HUES64 (cell line): ENCODE measurements around the gene IP6K3.
A peak's percentile ranks its signal among the peaks of the same experiment; 100 is the strongest.

Experiments
- H3K27ac ChIP-seq: 2 replicates; pipeline ENCODE4 v1.7.0; 2013; ENCODE audit warnings: low read depth, low read length, inconsistent platforms
- H3K27me3 ChIP-seq: 2 replicates; pipeline ENCODE4 v1.6.1; 2013; ENCODE audit warnings: mild to moderate bottlenecking, low read length; ENCODE audit not compliant: insufficient read depth
- H3K36me3 ChIP-seq: 2 replicates; pipeline ENCODE4 v1.6.1; 2013; ENCODE audit warnings: mild to moderate bottlenecking, low read length; ENCODE audit not compliant: insufficient read depth
- H3K4me1 ChIP-seq: 2 replicates; pipeline ENCODE4 v1.6.1; 2013; ENCODE audit warnings: mild to moderate bottlenecking, low read length, moderate library complexity; ENCODE audit not compliant: insufficient read depth
- H3K4me3 ChIP-seq: 2 replicates; pipeline ENCODE4 v1.5.1; 2013; ENCODE audit warnings: mild to moderate bottlenecking, low read length, moderate library complexity
- H3K9ac ChIP-seq: 2 replicates; pipeline ENCODE4 v1.6.1; 2013; ENCODE audit warnings: mild to moderate bottlenecking, low read depth, low read length
- H3K9me3 ChIP-seq: 2 replicates; pipeline ENCODE4 v1.6.1; 2013; ENCODE audit warnings: low read depth, low read length; ENCODE audit not compliant: insufficient read depth
- WGBS: fragments of 150-250, 120-280 bp; methylation state at CpG from one replicate; pipeline ENCODE4 v1.1.7; 2013; ENCODE audit warnings: missing lambda C conversion rate; 5-methylcytosine and 5-hydroxymethylcytosine counted together

The IP6K3 gene

DNA sequence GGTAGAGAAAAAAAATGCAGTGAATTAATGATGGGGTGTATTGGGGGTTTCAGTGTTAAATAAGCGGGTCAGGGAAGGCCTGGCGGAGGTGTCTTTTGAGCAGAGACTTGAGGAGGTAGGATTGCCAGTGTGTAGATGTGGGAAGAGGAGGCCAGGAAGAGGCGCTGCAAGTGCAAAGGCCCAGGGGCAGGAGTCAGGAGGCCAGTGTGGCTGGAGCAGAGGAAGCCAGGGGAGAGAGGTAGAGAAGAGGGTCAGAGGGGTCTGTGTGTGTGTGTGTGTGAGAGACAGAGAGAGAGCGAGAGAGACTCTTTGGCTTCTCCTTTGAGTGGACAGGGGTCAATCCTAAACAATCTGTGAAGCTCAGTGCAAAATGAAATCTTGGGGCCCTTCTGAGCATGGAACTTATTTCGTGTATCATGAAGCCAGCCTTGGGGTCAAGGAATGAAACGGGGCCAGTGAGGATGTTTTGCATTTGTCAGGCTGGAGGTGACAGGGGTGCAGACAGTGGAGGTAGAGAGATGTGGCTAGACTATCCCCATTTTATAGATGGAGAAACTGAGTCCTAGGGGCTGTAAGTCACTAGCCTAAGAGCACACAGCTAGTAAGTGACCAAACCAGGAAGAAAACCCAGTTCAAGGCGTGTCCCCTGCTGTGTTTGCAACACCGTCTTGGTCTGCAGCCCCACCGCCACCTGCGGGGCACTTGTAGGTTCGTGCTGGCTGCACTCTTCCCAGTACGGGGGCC, 9.7 kb upstream of the IP6K3 start:
- no peaks in the 10 kb centered on the region for H3K9me3 ChIP-seq
- no peaks in the 10 kb centered on the region for H3K27me3 ChIP-seq
- no peak overlapping the region for H3K27ac ChIP-seq
- H3K9ac ChIP-seq: no peak overlapping the region
- WGBS: 83% methylated on average over 12 of the region's 12 CpGs
- H3K36me3 ChIP-seq: no peaks in the 10 kb centered on the region
- no peak overlapping the region for H3K4me3 ChIP-seq
- peaks cover 4% of the 10 kb centered on the region; the same call in 1 of the 2 replicates for H3K4me1 ChIP-seq

DNA sequence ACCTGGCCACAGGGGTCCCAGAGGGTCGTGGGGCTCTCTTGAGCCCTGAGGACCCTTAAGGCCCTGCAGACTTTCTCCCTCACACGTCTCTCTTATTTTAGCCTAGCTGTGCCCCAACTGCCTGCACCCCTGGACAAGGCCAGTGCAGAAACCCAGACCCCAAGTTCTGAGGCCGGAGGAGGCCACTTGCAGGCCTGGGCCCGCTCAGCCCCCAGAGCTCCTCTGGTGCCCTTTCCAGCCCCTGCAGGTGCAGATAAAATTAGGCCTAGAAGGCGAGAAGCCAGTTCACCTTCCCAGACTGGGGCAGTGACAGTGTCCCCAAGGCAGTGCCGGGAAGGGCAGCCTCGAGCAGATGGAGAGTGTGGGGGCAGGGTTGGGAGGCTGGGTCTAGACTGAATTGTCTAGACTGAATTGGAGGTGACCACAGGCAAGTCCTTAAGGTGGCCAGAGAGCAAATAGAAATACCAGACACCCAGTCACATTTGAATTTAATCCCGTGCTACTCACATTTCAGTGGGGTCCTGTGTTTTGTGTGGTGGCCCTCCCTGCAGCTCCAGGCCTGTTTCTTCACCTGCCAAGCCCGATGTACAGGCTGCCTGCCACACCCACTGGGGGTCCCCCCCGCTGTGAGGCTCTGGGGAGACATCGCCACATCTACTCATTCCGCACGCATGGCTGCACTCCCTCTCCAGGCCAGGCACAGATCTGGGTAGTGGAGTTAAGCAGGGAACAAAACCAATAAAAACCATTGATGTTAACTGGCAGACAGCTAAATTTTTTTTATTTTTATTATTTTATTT, 8.6 kb upstream of the IP6K3 start:
- no peak overlapping the region for H3K4me3 ChIP-seq
- H3K27ac ChIP-seq: no peak overlapping the region
- 83% methylated on average over 13 of the region's 13 CpGs for WGBS
- H3K36me3 ChIP-seq: no peaks in the 10 kb centered on the region
- H3K9ac ChIP-seq: no peak overlapping the region
- no peaks in the 10 kb centered on the region for H3K27me3 ChIP-seq
- peaks cover 4% of the 10 kb centered on the region; the same call in 1 of the 2 replicates for H3K4me1 ChIP-seq
- no peaks in the 10 kb centered on the region for H3K9me3 ChIP-seq

DNA sequence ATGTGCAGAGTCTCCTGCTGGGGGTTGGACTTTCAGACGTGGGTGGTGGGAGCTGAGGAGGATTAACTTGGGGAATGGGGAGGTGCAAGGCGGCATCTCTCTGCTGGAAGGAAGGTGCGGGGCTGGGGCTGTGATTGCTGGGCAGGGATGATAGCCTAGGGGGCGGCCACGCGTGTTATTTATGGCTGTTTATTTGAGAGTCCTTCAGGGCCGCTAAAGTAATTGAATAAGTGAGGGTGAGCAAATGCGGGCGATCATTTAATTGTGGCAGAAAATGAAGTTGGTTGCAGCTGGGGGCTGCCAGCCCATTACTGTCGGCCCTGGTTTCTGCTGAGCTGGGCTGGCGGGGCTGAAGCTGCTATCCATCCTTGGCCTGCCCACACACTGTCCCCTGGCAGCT, 7.5 kb upstream of the IP6K3 start:
- H3K27me3 ChIP-seq: no peaks in the 10 kb centered on the region
- WGBS: 87% methylated on average over 11 of the region's 11 CpGs

DNA sequence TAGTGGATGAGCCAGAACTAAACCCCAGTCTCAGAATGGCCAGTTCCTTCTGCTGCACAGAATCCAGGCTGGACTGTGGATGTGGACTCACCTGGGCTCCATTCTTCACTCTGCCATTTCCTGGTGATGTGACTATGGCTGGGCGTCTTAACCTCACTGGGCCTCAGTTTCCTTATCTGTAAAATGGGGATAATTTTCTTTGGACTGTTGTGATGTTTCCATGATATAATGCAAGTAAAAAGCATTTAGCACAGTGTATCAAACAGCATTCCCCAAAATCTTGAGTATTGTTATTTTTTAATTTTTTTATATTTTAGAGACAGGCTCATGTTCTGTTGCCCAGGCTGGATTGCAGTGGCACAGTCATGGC, 5.9 kb upstream of the IP6K3 start:
- H3K27ac ChIP-seq: no peak overlapping the region
- peaks cover 7% of the 10 kb centered on the region; the same call in 1 of the 2 replicates for H3K4me1 ChIP-seq
- H3K36me3 ChIP-seq: no peaks in the 10 kb centered on the region
- no peaks in the 10 kb centered on the region for H3K9me3 ChIP-seq
- H3K4me3 ChIP-seq: no peak overlapping the region
- H3K9ac ChIP-seq: no peak overlapping the region
- H3K27me3 ChIP-seq: no peaks in the 10 kb centered on the region
- 100% methylated on average over 1 of the region's 1 CpG for WGBS

More for the DNA sequence above, 7.5 kb upstream of the IP6K3 start:
- Histone ChIP-seq H3K27ac (no peak overlapping the region), H3K9ac (no peak overlapping the region), H3K9me3 (no peaks in the 10 kb centered on the region), H3K4me3 (no peak overlapping the region), H3K4me1 (peaks cover 5% of the 10 kb centered on the region; the same call in 1 of the 2 replicates), H3K36me3 (no peaks in the 10 kb centered on the region)

DNA sequence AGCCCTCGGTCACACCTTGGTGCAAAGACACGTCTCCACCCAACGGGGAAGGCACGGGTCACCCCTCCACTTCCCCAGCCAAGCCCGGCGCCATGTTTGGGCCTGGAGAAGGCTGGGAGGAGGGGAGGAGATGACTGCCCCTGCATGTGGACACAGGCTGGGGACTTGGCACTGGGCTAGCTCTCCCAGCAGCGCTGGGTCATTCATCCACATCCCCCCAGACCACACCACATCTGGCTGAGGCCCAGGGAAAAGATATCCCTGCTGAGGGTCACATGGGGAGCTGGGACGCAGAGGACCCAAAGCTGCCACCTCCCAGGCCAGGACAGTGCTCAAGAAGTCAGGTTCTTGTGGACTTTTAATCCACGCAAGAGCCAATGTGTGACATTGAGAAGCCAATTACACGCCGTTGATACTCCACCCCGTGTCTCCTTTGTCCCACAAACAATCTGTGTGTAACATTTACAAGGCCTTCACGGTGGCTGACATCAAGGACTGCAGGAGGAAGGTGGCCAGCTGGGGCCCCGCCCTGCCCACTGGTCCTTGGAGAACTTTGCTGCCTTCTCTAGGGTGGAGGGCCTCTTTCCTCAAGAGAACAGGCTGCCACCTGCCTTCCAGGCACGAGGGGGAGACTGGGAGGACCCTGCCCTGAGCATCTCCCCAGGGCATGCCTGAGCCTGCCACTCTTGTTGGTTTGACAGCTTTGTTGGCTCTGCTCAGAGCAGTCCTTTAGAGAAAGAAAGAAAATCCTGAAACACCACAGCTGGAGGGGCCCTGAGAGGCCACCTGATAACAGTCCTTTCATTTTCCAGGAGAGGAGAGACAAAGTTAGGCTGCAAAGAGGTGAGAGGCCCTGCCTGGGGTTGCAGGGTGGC, 5.3 kb upstream of the IP6K3 start:
- Histone ChIP-seq H3K9ac (no peak overlapping the region), H3K9me3 (no peaks in the 10 kb centered on the region), H3K4me3 (no peak overlapping the region), H3K4me1 (peaks cover 10% of the 10 kb centered on the region; the same call in 1 of the 2 replicates), H3K36me3 (no peaks in the 10 kb centered on the region), H3K27ac (no peak overlapping the region), H3K27me3 (no peaks in the 10 kb centered on the region)
- WGBS: 90% methylated on average over 14 of the region's 15 CpGs

DNA sequence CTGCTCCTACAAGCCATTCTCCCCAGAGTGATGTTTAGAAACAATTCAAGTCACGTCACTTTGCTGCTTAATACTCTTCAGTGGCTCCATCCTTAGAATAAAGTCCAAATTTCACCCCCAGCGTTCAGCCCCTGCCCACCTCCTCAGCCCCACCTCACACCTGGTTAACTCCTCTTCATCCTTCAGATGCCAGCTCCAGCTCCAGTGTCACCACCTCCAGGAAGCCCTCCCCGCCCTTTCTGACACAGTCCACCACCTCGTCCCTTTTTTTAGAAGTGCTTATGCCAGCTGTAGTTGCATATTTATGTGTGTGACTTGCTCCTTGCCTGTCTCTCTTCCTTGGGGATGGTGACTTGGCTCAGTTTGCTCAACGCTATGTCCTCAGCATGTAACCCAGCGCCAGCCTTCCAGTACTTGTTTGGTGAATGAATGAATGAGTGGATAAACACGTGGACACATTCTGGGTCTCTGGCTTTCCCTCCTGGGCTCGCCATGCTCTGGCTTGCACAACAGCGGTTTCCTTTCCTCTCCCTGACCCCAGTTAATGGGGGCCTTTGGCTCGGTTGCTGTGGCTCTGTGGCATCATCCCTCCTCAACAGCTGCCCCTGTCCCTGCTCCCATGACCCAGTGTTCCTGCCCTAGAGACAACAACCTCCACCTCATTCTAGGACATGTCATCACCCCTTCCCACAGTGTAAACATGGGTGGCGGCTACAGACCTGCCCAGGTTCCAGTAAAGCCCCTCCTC, 3.7 kb upstream of the IP6K3 start:
- no peak overlapping the region for H3K27ac ChIP-seq
- peaks cover 23% of the 10 kb centered on the region for H3K4me1 ChIP-seq
- no peak overlapping the region for H3K4me3 ChIP-seq
- no peaks in the 10 kb centered on the region for H3K27me3 ChIP-seq
- WGBS: 91% methylated on average over 11 of the region's 11 CpGs
- H3K9me3 ChIP-seq: no peaks in the 10 kb centered on the region
- no peak overlapping the region for H3K9ac ChIP-seq
- H3K36me3 ChIP-seq: no peaks in the 10 kb centered on the region

DNA sequence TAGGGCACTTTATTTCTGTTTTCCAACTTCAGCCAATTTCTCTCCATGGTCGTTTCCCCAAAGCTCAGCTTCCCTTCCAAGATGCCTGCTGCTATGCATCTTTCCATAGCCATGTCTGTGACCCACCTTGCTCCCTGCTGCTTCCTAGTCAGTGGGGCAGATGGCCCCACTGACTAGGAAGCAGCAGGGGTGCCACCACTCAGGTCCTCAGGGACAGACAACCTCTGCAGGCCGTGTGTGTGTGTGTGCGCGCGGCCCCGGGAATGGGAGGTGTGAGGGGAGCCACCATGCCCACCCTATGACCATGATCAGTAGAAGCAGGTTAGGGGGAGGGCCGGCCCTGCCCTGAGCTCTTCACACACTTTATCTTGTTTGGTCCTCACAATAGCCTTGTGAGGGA, 2.7 kb upstream of the IP6K3 start:
- H3K4me1 ChIP-seq: peaks cover 27% of the 10 kb centered on the region
- no peaks in the 10 kb centered on the region for H3K27me3 ChIP-seq
- H3K9ac ChIP-seq: no peak overlapping the region
- no peaks in the 10 kb centered on the region for H3K9me3 ChIP-seq
- 81% methylated on average over 7 of the region's 7 CpGs for WGBS
- H3K4me3 ChIP-seq: no peak overlapping the region
- no peak overlapping the region for H3K27ac ChIP-seq
- no peaks in the 10 kb centered on the region for H3K36me3 ChIP-seq

DNA sequence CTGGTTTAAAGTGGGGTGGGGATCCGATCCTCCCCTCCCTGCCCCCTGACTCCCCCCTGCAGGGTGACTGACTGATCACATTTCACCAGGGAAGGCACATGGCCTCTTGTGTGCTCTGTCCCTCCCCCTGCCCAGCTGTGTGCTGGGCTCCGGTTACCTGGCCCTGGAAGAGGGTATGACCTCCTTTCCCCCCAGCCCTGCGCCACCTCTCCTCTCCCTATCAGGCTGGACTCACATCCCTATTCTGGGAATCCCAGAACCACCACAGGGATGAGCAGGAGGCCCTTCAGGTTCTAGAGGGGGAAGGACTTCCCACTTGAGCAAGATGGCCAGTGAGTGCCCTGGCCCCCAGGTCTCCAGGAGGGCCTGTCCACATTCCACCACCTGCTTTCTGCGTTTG, 2.1 kb upstream of the IP6K3 start:
- H3K4me3 ChIP-seq: no peak overlapping the region
- H3K9me3 ChIP-seq: no peaks in the 10 kb centered on the region
- WGBS: 58% methylated on average over 3 of the region's 4 CpGs
- peaks cover 30% of the 10 kb centered on the region for H3K4me1 ChIP-seq
- H3K27ac ChIP-seq: no peak overlapping the region
- no peak overlapping the region for H3K9ac ChIP-seq
- no peaks in the 10 kb centered on the region for H3K27me3 ChIP-seq
- H3K36me3 ChIP-seq: no peaks in the 10 kb centered on the region

DNA sequence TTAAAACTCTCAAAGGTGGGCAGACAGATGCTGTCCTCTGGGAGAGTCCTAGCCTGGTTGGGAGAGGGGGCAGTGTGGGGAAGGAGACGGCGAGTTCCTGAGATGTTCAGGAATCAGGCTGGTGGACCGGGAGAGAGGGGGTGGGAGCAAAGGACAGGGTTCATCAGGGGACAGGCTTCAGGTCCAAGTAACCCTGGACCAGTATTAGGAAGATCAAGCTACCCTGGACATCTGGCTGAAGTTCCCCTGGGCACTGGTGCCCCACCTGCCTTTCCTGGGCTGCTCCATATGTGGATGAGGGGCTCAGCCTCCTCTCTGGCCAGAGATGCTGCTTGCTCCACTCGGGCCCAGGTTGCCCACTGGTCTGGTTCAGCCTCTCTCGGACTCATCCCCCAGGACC, 1.1 kb upstream of the IP6K3 start:
- H3K27me3 ChIP-seq: no peaks in the 10 kb centered on the region
- H3K9me3 ChIP-seq: no peaks in the 10 kb centered on the region
- H3K4me1 ChIP-seq: peaks cover 30% of the 10 kb centered on the region
- H3K27ac ChIP-seq: no peak overlapping the region
- H3K4me3 ChIP-seq: no peak overlapping the region
- H3K9ac ChIP-seq: no peak overlapping the region
- WGBS: 91% methylated on average over 5 of the region's 5 CpGs
- H3K36me3 ChIP-seq: no peaks in the 10 kb centered on the region

DNA sequence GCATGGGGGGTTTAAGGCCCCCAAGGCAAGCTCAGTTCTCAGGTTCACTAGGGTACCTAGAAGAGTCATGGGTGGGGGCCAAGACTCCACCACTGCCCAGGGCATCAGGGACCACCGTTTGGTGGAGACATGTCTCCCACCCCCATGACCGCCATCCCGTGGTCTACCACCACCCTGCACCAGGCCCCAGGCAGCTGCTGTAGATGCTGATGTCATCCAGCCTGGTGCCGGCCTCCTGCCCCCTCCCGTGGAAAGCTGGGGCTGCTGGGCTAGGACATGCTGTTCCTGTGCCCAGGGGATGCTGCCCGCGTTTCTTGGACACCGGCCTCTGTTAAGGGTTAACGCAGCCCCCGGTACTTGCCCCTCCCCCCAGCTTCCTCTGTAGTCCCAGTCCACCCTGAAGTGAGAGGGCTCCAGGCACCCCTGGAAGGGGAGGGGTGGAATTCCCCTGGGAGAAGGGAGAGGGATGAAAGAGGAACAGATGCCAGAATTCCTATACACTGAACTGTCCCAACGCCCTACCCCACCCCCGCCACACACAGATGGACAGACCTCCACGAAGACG, 587 bp downstream of the IP6K3 start:
- 44% methylated on average over 14 of the region's 14 CpGs for WGBS
- Histone ChIP-seq H3K27ac (no peak overlapping the region), H3K9ac (no peak overlapping the region), H3K27me3 (no peaks in the 10 kb centered on the region), H3K4me3 (peak overlapping the region; percentile 22; the same call in 1 of the 2 replicates), H3K9me3 (no peaks in the 10 kb centered on the region), H3K36me3 (no peaks in the 10 kb centered on the region), H3K4me1 (peaks cover 30% of the 10 kb centered on the region)
